ENCODE data around the gene AMMECR1.
"Not testable (repeated sequence)": the region's sequence is repeated elsewhere in the genome, so short reads cannot be mapped to it uniquely, and the experiment has no call there.

The AMMECR1 gene

DNA sequence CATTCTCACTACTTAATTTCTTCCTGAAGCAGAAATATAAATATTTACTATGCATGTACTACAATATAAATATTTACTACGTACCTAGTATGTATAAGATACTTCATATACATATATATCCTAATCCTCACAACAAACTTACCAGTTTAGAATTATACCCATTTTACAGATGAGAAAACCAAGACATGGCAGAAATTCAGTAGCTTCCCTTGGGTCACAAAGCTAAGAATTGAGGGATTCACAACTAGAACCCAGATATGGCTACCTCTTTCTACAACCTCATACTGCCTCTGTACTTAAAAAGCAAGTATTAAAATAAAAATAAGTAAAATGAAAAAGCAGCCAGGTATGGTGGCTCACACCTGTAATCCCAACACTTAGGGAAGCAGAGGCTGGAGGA is 65.9 kb downstream of the AMMECR1 start:
- no peak for DNase-seq

DNA sequence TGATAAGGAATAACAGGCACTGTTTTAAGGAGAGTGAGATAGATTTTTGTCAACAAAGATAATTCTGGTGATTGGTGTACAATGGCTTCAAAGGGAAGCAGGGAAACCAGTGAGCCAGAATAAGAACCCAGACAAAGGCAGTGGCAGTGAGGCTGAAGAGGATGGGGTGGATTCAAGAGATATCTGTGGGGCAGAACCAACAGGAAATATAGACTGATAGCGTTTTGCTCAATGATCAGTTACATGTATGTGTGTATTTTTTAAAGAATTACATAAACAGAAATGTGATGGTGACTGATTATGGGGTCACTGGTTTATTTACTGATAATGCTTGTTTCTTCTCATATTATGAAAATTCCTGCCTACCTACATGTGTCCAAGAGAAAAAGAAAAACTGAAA is 66.4 kb downstream of the AMMECR1 start:
- no peak for DNase-seq

DNA sequence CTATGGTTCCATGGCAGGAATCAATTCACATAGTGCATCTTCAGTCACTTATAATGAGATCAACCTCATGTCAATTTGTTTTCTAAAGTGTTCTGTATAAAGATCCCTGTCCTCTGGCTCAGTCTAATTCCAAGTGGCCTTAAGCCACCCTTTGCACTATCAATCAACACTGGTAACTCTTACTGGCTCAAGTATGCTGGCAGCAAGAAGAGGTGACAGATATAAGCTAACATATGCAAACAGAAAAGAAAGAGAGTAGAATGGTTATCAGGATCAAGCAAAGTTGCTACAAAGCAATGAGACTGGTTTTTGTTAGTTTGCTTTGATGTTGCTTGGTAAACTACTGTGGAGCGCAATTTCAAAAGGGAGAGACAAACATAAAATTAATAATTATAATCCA is 67.0 kb downstream of the AMMECR1 start:
- no peak for DNase-seq

DNA sequence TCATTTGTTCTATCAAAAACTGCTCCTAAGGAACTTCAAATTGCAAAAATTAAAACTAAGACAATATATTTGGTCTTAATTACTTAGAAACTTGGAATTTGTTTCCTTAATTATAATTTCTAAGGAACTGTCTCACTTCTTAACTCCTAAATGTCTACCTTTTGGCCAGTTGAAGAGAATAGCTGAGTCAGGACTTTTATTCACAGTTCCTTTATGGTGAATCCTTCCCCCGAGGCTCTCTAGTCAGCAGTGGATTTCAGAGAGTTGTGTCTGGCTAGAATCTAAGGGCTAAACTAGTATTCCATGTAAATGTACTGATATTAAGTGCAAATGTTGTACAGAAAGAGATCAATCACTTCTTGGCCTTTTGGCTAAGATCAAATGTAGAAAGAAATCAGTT is 69.3 kb downstream of the AMMECR1 start:
- DNase-seq: no peak

DNA sequence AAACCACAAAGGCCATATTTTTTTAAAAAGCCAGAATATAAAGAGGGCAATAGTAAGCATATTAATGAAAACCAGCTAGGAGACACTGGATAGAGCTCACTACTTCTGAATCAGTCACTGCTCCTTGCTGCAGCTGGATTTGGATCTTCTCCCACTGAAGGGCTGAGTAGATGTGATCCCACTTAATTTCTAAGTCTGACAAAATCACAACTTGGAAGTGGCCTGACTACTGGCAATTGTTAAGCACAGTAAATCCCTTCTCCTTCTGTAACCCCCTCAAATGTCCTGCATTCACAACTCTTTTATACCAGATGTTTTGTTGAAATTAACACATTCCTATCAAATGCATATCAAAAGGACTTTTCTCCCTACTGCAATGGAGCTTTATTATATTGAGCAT is 72.9 kb downstream of the AMMECR1 start:
- no peak for DNase-seq

DNA sequence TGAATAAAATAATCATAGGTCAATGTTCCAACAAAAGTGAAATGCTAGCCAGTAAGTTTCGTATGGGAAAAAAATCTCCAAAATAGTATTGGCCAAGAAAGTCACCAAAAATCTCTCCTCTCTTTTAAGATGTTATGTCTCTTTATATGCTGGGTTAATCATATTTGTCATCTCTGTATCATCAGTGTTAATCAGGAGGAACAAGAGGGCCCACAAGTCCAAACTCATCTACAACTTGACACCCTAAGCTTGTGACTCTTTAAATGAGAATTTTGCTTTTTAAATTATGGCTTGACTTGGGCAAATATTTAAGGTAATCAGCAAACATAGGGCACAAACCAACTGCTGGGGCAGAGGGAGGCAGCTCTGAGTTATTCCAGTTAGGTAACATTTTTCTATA is 75.5 kb downstream of the AMMECR1 start:
- no peak for DNase-seq

DNA sequence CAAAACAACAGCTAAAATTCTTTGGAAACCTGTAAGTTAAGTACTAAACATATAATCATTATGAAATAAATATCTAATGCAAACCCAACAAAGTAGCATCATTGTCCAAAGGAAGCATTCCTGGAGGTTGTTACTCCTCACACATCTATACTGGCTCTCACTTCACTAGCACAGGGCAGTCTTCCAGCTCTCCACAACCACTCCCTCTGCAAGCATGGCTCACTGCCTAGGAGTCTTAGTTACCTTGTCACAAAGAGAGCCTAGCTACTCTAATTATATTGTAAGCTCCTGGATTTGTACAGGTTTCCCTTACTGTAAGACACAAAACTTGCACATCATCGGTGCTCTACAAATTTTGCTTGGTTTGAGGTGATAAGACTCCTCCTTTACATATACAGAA is 76.1 kb downstream of the AMMECR1 start:
- DNase-seq: no peak

DNA sequence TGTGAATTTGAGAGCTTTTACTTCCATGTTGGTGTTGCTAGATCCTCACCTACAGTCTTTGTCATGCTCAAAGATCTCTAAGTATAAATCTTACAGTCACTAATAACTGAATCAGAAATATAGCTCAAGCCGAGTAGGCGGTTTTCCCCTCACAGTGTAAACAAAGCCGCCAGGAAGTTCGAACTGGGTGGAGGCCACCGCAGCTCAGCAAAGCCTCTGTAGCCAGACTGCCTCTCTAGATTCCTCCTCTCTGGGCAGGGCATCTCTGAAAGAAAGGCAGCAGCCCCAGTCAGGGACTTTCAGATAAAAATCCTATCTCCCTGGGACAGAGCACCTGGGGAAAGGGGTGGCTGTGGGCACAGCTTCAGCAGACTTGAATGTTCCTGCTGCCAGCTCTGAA is 79.6 kb downstream of the AMMECR1 start:
- DNase-seq: not testable (repeated sequence)

DNA sequence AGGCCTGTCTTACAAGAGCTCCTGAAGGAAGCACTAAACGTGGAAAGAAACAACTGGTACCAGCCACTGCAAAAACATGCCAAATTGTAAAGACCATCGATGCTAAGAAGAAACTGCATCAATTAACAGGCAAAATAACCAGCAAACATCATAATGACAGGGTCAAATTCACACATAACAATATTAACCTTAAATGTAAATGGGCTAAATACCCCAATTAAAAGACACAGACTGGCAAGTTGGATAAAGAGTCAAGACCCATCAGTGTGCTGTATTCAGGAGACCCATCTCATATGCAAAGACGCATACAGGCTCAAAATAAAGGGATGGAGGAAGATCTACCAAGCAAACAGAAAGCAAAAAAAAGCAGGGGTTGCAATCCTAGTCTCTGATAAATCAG is 86.4 kb downstream of the AMMECR1 start:
- DNase-seq: not testable (repeated sequence)

DNA sequence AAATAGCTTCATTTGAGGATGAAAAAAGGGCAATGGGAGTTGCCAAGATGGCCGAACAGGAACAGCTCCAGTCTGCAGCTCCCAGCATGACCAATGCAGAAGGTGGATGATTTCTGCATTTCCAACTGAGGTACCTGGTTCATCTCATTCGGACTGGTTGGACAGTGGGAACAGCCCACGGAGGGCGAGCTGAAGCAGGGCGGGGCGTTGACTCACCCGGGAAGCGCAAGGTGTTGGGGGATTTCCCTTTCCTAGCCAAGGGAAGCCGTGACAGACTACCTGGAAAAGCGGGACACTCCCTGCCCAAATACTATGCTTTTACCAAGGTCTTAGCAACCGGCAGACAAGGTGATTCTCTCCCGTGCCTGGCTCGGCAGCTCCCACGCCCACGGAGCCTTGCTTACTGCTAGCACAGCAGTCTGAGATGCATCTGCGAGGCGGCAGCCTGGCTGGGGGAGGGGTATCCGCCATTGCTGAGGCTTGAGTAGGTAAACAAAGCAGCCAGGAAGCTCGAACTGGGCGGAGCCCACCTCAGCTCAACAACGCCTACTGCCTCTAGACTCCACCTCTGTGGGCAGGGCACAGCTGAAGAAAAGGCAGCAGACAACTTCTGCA is 88.3 kb downstream of the AMMECR1 start:
- not testable (repeated sequence) for DNase-seq

DNA sequence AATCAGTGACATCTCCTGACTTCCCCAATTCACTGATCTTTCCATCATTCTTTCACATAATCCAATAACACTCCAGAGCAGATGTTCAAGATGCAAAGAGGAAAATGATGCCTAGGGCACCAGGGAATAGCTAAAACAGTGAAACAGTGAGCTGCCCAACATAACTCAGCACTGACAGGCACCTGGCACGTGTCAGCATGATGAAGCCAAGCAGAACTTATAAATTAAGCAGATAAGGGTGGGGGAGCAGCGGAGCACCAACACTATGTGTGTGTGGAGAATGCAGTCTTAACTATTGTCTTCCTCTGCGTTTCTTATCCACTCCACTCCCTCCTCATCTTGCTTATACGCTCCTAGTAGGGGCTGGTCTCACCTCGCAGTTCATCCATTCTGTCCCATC is 89.4 kb downstream of the AMMECR1 start:
- DNase-seq: no peak

DNA sequence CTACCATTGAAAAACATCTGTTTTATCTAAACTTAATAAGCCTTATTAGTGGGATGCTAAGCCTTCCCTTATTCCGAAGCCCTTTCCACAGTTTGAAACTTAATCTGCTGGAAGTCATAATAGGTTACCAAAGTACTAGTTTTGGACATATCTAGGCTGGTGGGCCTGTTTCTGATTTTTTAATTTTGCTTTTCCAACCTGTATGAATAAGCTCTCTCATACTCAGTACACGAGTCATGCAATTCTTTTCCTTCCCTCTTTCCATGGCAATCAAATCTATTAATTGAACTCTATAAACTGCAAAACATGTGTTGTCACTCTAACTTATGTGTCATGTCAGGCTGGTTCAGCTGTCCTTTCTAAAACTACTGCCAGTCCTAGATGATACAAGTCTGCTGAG is 91.0 kb downstream of the AMMECR1 start:
- DNase-seq: no peak

DNA sequence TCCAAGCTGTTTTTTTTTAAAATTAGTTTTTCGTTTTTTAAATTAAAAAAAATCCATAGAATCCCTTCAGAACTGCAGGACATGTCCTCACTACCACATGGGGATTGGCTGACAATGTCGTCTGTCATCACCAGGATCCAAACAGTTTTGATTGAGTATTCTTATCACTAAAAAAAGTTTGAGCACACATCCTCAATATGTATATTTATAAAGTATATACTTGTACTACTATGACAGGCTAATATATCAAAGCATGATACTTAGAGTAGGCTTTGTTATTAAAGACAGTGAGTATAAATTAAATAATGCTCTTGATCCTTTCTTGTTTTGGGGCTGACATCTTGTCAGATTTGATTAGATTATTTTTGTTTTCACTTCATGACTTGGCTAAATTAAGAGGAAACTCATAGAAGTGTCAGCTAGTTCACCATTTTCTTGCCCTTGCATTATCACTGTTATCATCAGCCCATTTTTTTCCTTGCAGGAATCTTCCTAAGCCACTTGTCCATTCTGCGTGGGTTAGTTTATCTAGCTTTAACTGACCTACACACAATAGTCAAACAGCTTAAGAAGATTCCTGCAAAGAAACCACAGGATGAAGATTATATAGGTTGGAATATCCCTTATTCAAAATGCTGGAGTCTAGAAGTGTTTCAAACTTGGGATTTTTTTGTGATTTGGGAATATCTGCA is 92.8 kb downstream of the AMMECR1 start:
- DNase-seq: no peak

DNA sequence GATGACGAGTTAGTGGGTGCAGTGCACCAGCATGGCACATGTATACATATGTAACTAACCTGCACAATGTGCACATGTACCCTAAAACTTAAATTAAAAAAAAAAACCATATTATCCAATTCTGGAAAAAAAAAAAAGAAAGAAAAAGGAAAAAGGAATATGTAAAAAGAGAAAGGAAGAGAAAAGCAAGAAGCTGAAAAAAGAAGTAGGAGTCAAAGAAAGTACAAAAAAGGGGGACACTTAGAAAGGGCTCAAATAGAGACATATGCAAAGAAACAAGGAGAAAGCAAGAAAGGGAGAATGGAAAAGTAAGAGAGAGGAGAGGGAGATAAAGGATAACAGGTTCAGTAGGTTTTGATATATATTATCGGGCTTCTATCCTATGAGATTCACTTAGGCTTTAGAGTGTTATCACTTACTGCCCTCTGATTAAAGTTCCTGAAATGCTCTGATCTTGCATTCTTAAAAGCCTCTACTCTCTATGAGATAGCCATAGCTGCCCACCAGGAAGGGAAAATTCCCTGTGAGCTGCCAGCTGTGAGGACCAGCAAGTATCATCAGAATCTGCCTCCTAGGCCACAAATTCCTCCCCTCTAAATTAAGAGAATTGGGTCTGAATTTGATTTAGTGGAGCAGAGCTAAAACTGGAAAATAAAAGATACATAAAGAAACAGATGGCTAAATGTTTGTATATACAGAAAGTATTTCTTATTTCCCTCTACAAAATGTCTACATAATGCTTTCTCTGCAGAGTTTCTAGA is 95.2 kb downstream of the AMMECR1 start:
- DNase-seq: no peak

DNA sequence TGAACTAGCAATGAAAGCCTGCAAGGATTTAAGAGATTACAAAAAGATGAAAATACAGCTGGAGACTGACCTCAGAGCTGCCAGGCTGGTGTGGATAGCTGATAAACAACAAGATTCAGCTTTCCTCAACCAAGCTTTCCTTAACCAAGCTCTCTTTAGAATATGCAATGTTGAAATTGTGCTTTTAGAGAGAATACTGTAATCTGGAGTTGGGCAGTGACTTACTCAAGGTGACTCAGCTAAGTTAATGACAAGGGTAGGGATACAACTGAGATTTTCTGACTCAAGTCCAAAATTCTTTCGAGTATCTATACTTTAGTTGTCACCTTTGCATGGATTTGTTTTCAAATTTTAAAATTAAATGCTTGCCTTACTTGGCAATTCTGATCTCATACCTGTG is 98.0 kb downstream of the AMMECR1 start:
- DNase-seq: no peak

DNA sequence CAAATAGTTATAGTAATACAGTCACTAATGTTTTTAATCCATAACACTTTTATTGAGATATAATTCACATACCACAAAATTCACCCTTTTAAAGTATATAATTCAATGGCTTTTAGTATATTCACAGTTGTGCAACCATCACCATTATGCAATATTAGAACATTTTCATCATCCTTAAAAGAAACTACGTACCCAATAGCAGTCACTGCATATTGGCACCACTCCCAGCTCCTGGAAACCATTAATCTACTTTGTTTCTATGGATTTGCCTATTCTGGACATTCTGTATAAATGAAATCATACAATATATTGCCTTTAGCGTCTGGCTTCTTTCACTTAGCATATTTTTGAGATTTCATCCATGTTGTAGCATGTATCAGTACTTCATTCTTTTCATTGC is 99.3 kb downstream of the AMMECR1 start:
- no peak for DNase-seq

DNA sequence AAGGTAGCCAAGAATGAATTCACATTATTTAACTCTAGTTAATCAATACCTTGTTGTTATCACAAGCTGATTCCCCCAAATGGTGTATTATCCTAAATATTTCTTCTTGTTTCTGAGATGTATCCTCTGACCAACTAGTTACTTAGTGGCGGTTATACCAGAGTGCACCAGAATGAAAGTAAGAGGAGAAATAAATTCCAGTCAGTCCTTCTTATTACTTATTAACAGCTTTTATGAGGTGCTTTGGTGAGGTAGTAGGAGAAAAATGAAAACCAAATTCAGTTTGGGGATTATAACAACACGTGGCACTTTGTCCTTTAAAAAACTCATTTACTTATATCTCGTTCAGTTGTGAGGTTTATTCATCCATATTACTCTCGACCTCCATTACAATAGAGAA is 101.9 kb downstream of the AMMECR1 start:
- DNase-seq: no peak

DNA sequence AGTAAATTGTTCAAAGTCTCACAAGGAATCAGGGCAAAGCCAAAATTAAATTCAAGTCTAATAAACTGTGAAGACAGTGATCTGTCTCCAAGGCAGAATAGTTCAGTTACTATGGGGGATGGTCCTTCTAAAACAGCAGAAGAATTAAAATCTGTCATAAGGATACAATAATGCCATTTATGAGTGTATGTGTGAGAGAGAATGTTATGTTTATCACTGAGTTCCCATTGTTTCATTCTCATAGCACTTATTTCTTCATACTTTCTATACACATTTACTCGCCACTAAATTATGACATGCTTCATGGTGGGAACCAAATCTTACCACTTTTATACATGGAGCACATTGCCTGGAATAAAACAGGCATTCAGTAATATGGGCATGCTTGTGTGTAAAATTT is 102.5 kb downstream of the AMMECR1 start:
- no peak for DNase-seq

DNA sequence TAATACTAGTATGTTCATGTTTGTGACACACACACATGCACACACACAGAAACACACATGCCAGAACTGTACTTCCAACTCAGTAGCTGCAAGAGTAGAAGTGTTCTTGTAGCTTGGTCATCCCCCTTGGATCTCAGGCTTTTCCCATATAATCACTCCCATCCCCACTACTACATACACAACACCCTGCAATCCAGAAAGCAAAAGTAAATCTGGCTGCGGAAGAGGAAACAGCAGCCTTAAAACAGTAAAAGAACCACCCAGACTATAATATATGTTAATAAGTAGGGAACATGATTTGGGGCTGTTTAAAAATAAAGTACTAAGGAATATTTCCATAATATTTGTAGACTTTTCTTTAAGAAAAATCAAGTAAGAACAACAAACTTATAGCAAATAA is 103.2 kb downstream of the AMMECR1 start:
- DNase-seq: no peak

DNA sequence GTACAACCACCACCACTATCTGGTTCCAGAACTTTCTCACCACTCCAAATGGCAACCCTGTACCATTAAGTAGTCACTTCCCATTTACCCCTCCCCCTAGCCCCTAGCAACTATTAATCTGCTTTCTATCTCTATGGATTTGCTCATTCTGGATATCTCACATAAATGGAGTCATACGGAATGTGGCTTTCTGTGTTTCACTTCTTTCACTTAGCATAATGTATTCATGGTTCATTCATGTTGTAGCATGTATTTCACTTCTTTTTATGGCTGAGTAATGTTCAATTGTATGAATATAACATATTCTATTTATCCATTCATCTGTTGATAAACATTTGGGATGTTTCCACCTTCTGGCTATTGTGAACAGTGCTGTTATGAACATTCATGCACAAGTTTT is 104.7 kb downstream of the AMMECR1 start:
- no peak for DNase-seq

DNA sequence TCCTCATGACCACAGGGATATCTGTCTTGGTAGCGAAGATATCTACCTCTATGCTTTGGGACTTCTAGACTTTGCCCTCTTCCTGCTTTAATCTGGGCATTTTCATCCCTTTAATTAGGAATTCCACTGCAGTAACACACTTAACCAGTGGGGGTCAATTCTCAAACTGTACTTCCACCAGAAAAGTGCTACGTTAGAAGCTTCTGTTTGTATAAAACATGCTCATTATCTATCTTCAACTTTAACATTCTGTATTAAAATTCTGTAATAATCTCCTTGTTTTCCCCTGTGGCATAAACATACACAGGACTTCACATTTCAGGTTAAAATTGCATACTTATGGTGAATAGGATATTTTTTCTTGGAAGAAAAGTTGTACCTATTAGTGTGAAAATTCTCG is 105.6 kb downstream of the AMMECR1 start:
- no peak for DNase-seq

DNA sequence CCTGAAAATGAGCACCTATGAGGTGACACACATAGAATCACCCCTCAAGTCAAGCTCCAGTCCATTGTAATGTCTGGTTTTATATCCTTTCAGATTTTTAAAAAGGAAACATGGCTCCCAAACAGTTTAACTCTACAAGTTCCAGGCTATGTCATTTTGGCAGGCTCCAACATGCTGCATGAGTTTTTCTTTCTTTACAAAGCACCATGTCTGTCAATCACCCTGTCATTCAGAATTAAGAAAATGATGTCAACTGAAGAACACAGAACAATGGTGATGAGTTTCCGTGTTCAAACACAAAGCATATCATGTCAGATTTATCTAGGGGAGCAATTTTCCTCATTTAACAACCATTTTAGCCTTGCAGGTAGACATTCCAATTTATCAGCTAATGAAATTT is 106.5 kb downstream of the AMMECR1 start:
- no peak for DNase-seq

DNA sequence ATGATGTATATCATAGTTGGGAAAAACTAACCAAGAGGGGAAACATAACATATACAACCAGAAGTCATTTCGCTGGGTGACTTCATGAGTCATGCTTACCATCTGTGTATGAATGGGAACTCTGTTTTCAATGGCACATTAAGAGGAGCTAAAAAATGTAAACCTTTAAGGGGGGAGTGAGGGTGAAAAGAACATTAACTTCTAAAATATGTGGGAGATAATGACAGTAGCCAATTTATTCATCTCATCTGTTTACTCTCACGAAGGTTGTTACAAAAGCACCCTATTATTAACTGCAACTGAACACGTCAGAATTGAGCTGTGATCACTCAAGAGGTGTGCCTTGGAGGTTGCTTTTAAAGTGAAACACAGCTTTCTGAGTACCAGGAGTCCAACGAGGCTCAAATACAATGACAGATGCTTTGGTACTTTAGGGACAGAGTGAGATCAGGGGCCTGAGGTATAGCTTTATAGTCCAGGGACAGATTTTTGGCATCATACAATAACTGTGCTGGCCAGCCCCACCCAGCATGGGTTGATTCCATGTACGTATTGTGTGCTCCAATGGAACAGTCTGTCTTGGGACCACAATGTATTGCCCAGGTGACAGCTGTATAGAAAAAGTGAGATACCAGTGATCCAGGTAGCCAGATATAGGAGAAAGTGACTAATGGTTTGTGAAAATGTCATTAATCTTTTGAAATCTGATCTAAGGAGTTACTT is 107.3 kb downstream of the AMMECR1 start:
- peak; percentile 5 for DNase-seq

DNA sequence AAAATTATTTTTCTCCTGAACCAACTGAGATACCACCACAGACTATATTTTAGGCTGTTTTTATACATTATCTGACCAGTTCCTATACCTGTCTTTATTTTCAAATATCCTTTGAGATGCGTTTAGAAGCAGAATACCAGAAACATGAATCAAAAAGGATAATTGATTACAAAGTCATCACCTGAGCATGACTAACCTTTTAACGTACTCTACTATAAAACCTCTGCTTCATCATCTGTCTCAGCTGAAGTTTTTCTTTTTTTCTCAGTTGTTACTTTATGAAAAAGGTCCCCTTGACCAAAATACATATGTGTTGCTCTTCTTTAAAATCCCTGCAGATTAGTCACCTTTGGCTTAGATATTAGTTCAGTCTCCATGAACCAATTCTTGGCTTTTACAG is 109.8 kb downstream of the AMMECR1 start:
- DNase-seq: no peak
